ENCODE results near the gene TCP11X1.
"Not testable (repeated sequence)": the region's sequence is repeated elsewhere in the genome, so short reads cannot be mapped to it uniquely, and the experiment has no call there.

The TCP11X1 gene

DNA sequence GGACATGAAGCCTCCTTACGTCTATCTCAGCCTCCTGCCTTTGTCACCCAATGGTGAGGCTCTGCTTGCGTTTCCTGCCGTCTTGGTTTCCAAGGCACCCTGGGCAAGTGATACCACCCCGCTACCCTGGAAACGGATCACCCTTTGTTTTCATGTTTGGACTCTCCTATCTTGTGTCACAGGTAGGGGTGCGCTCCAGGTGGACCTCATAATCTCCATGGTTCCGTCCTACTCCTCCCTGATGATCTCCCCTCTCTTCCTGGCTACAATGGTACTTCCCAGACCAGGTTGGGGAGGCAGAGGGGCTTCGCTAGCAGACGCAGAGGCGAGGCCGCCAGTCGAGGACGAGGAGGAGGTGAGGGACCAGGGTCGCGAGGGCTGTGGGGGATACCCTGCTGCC lies at the start of gene TCP11X1:
TCP11X1 (plus strand) TSS at position 316 of the 400 bp plus-strand sequence.
- DNase-seq (ENCODE audit: low read depth in 2 of 2), result not testable (repeated sequence)

DNA sequence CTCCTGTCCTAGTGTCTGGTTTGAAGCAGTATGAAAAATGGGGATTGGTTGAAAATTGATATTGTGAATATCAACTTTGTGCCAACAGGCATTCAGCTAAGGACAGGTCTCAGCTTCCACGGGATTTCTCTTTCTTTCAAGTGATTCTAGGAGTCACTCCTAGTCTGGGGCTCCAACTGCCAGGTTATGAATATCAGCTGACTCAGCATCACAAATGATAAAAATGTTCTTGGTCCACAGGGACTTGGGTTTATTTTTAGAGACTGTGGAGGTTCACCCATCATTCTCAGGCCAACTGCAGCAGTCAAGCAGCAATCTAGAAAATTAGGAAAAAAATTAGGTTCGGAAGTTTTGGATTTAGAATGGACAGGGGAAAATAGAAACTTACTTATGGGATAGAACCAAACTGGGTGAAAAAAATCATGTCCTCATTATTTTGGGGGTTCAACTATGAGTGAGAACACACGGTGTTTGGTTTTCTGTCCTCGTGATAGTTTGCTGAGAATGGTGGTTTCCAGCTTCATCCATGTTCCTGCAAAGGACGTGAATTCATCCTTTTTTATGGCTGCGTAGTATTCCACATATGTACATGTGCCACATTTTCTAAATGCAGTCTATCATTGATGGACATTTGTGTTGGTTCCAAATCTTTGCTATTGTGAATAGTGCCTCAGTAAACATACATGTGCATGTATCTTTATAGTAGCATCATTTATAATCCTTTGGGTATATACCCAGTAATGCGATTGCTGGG lies 29.0 kb upstream of the TCP11X1 start:
- no peak for DNase-seq (ENCODE audit: low read depth in 2 of 2)

- not testable (repeated sequence) for DNase-seq (ENCODE audit: low read depth in 2 of 2)
Measured at GRCh38 chrX:102207940-102208339, 7.2 kb upstream of the TCP11X1 start.

GRCh38 chrX:102216497-102216896 lies 1.4 kb downstream of the TCP11X1 start:
- not testable (repeated sequence) for DNase-seq (ENCODE audit: low read depth in 2 of 2)

DNA sequence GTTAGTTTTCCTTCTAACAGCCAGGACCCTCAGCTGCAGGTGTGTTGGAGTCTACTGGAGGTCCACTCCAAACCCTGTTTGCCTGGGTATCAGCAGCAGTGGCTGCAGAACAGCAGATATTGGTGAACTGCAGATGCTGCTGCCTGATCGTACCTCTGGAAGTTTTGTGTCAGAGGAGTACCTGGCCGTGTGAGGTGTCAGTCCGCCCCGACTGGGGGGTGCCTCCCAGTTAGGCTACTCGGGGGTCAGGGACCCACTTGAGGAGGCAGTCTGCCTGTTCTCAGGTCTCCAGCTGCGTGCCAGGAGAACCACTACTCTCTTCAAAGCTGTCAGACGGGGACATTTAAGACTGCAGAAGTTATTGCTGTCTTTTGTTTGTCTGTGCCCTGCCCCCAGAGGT lies 20.6 kb downstream of the TCP11X1 start:
- not testable (repeated sequence) for DNase-seq (ENCODE audit: low read depth in 2 of 2)

DNA sequence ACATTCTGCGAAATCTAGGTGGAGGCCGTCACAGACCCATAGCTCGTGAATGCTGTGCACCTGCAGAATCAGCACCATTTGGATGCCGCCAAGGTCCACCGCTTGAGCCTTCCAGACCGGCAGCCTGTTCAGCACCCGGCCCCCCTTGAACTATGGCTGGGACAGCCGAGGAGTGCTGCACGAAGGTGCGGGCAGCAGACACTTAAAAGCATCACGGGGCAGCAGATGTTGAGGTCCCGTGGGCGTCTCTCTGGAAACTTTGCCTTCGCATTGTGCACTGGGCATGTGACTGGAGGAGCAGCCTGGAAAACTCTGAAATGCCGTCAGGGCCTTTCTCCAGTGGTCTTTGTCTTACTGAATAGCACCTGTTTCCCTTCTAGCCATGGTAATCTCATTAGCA lies 25.2 kb downstream of the TCP11X1 start:
- DNase-seq (ENCODE audit: low read depth in 2 of 2), result not testable (repeated sequence)

DNA sequence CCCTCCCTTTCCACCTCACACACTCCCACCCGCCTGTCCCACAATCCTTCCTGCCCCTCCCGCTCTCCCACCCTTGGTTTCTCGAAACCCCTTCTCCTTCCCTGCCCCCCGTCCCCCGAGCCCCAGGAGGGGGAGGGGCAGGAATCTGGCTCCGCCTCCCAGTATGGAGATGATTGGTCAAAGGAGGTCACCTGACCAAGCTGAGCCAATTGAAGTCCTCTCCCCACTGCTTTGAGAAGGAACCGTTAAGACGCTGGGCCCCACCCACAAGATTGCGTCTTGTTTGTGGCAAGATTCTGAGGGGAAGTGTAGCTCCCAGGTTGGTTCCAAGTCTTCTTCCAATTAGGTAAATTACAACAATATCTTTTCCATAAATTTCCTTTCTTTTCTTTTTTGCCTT lies 31.8 kb downstream of the TCP11X1 start, which contains the start of gene NXF2:
NXF2 (plus strand) TSS at position 275 of the 400 bp plus-strand sequence. CDS start 59,912 bp downstream, outside the sequence.
- not testable (repeated sequence) for DNase-seq (ENCODE audit: low read depth in 2 of 2)

DNA sequence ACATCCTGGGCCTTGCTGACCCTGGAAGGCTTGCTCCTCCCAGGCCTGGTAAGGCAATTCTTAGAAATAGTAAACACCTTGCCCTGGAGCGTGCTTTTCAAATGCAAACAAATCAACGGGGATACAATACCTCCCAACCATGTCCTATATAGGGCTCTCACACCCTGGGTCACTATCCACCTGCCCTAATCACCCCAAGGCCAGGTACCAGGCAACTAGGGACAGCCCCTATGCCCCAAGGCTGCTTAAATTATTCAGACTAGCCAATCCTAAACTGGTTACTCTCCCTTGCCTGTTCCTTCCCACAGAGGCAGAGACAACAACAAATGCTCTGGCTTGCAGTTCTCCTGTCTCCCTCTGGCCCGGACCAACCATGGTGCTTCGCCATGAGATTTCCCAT lies 57.1 kb downstream of the TCP11X1 start:
- DNase-seq (ENCODE audit: low read depth in 2 of 2), result not testable (repeated sequence)
